GM21447 (cell line): ENCODE data around the gene CBLN3.

Experiments used
- ATAC-seq: cut with Tn5 transposase; IDR thresholded peaks from one replicate; pipeline ENCODE4 v1.9.1; 2021; ENCODE audit not compliant: unreplicated experiment

Gene CBLN3

DNA sequence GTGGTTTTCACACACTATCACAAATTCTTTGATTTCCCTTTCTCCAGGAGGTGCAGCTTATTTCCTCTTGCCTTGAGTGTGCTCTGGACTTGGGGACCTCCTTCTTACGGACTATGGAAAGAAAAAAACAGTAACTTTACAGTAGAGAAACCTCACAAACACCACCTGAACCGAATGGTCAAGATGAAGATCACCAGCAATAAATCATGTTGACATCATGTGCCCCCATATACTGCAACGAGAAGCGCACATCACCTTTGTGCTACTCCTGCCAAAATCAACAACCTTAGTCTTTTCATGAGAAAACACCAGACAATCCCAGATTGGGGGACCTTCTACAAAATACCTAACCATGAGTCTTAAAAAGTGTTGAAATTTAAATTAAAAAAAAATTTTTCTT is 43.9 kb downstream of the CBLN3 start:
- ATAC-seq = no peak

DNA sequence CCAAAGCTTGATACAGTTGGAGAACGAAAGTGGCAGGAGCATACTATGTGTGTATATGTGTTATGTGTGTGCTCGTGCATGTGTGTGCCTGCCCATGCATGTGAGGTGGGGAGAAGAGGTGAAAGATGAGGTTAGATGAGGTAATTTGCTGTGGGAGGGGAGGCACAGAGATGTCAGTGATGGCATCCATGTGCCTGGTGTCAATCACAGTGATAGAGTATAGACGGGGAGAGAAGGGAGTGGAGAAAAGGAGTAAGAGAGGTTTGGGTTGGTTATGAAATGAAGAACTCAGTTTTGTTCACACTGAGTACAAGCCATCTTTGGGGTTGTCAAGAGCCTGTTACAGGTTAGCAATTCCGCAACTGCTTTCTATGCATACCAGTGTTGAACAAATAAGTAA is 45.3 kb downstream of the CBLN3 start:
- no peak for ATAC-seq

DNA sequence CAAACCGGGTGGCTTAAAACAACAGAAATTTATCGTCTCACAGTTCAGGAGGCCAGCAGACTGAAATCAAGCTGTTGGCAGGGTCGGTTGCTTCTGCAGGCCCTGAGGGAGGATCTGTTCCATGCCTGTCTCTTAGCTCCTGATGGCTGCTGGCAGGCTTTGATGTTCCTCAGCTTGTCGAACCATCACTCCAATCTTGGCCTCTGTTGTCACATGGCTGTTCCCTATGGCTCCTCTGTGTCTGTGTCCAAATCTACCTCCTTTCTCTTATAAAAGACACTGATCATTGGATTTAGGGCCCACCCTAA is 47.5 kb downstream of the CBLN3 start:
- no peak for ATAC-seq

DNA sequence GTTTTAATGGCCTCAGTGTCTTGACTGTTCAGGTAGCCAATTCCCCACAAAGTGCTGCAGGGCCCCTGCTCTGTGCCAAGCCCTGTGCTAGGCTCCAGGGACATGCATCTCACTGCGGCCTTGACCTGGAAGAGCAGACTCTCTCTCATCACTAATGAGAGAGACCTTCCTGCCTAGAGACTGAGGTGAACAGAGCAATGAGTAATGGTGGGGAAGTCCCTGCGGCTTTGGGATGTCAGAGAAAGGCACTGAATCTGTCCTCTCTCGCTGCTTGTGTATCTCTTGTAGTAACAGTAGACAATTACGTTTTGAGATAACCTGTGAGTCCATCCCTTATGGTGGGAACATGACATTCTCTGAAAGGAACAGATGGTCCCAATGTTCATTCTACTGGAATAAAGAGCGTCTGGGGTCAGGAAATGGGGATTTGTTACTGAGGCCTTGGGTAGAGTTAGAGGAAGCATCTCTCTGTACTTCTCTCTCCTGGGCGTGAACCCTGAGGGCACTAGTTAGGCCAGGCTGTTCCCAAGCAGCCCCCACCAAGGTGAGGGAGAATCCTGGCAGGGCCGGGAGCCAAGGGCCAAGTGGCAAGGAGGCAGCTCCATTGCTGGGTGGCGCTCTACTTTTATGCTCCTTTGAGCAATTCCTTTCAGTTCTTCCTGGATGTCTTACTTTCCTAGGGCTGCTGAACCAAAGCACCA is 48.0 kb downstream of the CBLN3 start:
- ATAC-seq = no peak

DNA sequence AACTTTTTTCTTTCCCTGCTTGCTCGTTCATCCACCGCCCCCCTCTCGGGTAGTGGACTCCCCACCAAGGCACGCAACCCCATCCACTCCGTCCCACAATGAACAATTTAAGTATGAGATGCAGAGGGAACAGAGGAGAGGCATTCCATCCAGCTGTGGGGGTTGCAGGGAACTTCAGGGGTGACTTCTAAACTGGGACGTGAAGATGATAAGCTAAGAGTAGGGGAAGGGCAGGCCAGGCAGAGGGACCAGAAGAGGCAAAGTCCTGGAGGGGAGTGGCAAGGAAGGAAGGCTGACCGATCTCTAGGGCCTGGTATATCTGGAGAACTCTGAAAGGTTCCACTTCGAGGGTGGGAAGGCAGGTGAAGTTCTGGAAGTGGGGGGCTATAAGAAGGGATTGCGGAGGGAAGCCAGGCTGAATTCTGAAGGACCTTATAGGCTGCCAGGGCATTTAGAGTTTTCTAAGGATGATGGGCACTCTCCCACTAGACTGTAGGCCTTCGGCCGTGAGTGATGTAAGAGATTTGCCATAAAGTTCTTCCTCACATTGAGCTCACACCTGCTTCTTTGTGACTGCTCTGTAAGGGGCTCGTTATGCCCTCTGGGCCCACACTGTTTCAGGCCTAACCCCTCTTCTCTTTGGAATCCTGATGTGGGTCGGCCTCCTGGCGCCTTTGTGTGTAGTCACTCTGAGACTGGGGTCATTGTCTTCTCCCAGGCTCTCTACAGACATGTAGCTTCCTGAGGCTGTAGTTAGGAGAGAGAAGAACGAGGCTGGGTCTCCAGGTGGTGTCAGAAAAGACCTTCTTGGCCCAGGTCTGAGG is 49.3 kb downstream of the CBLN3 start:
- no peak for ATAC-seq

DNA sequence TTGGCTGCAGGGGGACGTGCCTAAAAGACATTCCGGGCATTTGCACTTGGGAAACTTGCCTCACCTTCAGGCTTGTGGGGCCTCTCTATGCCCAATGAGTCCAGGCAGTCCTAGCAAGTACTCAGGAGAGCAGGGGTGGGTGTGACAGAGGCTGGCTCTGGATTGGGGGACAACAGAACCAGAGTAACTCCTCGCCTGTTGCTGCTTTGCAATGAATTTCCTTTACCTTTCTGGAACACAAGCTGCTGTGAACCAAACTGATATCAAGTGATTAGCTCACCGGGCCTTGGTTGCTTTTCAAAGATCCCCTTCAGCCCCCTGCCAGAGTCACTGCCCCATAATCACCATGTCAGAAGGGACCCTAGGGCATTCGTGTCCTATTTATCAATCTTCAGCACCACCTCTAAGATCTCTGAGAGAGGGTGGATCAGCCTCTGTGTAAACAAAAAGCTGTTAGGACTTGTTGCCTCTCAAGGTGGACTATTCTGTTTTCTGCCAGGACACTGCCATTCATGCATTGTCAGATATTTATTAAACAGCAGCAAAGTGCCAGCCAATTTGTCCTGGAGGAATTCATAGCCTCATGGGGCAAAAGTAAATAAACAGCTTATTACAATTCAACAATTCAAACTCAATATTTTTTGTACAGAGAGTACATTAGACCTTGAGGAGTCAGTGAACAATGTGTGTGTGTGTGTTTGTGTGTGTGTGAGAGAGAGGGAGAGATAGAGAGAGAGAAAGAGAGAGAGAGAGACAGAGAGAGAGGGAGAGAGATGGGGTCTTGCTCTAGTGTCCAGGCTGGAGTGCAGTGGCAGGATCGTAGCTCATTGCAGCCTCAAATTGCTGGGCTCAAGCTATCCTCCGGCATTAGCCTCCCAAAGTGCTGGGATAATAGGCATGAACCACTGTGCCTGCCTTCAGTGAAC is 50.2 kb downstream of the CBLN3 start:
- ATAC-seq = no peak

DNA sequence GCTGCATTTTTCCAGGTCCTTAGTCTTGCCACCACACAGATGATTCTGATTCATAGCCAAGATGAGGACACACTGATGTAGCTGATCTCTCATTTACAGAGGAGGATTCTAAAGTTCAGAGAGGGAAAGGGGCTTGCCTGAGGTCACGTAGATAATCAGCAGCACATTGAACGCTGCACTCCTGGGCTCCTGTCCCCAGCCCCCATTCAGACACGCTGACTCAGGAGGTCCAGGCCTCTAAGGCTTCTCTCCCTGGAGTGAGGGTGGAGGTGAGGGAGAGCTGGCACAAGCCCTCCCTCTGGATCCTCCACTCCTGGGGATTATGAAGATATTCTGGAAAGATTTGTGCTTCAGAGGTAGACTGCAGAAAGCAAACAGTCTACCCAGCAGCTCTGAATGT is 51.1 kb downstream of the CBLN3 start:
- ATAC-seq = no peak

DNA sequence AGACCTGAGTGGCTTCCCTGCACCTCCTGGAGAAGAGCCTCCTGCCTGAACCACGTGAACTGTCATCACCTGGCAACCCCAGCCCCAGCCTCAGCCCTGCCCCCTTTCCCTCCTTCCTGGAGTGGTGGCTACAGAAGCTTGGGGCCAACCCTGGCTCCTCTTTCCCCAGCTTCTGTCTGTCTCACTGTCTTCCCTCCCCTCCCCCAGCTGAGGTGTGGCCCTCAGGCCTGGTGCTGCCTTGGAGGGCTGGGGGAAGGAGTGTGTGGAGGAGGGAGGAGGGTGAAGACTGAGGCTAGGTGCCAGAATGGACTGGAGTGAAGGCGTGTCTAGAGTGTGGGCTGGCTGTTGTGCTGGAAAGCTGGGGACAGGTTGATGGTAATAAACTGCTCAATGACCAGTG is 51.8 kb downstream of the CBLN3 start:
- no peak for ATAC-seq

DNA sequence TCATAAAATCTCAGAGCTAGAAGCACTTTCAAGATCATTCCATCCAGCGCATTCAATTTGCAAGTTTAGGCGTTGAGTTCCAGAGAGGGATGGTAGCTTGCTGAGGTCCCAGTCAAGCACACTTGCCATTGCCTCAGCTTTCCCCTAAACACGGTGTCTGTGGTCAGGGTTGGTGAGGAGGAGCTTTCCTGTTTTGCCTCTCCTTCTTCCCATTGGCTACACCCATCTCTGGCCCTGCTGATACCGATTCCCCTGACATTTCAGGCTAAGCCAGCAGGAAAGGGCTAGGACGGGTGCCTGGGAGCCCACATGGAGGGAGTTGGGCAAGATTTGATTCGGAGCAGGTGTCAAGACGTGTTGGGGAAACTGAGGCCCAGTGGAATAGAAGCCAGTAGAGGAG is 52.3 kb downstream of the CBLN3 start:
- ATAC-seq = no peak
